HepG2 (cell line): Measurements from ENCODE around the gene ISCU. TPM values are rescaled to one million over a fixed set of nuclear protein-coding genes. Genes with fewer than 3 reads are reported as not detected.

Experiments used
- CBX1 ChIP-seq: IDR thresholded peaks from one replicate; pipeline ENCODE4 v1.6.1; 2016; ENCODE audit warnings: antibody characterized with exemption, low read depth
- IRF1 ChIP-seq: sonication (generic); formaldehyde crosslinking; IDR thresholded peaks from 2 replicates; pipeline ENCODE4 v1.4.0; 2020; ENCODE audit warnings: low read depth, mild to moderate bottlenecking, missing genetic modification reagents
- KMT2A ChIP-seq: sonication (generic); formaldehyde crosslinking; IDR thresholded peaks from 2 replicates; pipeline ENCODE4 v1.4.0; 2020; ENCODE audit warnings: missing genetic modification reagents
- LBX2 ChIP-seq: sonication (generic); formaldehyde crosslinking; IDR thresholded peaks from 2 replicates; pipeline ENCODE4 v1.5.0; 2020; ENCODE audit warnings: missing genetic modification reagents, mild to moderate bottlenecking, borderline replicate concordance
- MATR3 ChIP-seq: sonication (generic); formaldehyde crosslinking; IDR thresholded peaks from 2 replicates; pipeline ENCODE4 v1.4.0; 2020; ENCODE audit warnings: missing genetic modification reagents
- NCOA5 ChIP-seq: sonication (generic); formaldehyde crosslinking; IDR thresholded peaks from 2 replicates; pipeline ENCODE4 v1.4.0; 2020; ENCODE audit warnings: missing genetic modification reagents
- PITX1 ChIP-seq: sonication (generic); formaldehyde crosslinking; IDR thresholded peaks from 2 replicates; pipeline ENCODE4 v1.5.1; 2020; ENCODE audit warnings: mild to moderate bottlenecking, missing genetic modification reagents
- SIN3B ChIP-seq: fragments of 150-350 bp; IDR thresholded peaks from 2 replicates; pipeline ENCODE4 v1.6.1; 2014; ENCODE audit warnings: low read length
- ZFAT ChIP-seq: sonication (generic); formaldehyde crosslinking; conservative IDR thresholded peaks from 2 replicates; pipeline ENCODE4 v1.8.1; 2023; ENCODE audit warnings: missing genetic modification reagents, inconsistent platforms
- ZNF142 ChIP-seq: sonication (generic); formaldehyde crosslinking; IDR thresholded peaks from 2 replicates; pipeline ENCODE4 v1.4.0; 2020; ENCODE audit warnings: missing genetic modification reagents
- ZNF253 ChIP-seq: sonication (generic); formaldehyde crosslinking; IDR thresholded peaks from 2 replicates; pipeline ENCODE4 v1.8.0; 2022; ENCODE audit warnings: mild to moderate bottlenecking, missing genetic modification reagents, borderline replicate concordance
- ZNF574 ChIP-seq: sonication (generic); formaldehyde crosslinking; IDR thresholded peaks from 2 replicates; pipeline ENCODE4 v1.4.0; 2020; ENCODE audit warnings: missing genetic modification reagents
- ZNF761 ChIP-seq: sonication (generic); formaldehyde crosslinking; conservative IDR thresholded peaks from 2 replicates; pipeline ENCODE4 v1.4.0; 2020; ENCODE audit warnings: mild to moderate bottlenecking, missing genetic modification reagents
- ZNF776 ChIP-seq: sonication (generic); formaldehyde crosslinking; IDR thresholded peaks from 2 replicates; pipeline ENCODE4 v1.4.0; 2020; ENCODE audit warnings: mild to moderate bottlenecking, missing genetic modification reagents
- ZNF781 ChIP-seq: sonication (generic); formaldehyde crosslinking; IDR thresholded peaks from 2 replicates; pipeline ENCODE4 v1.5.1; 2020; ENCODE audit warnings: borderline replicate concordance, mild to moderate bottlenecking, missing genetic modification reagents; ENCODE audit errors: not compliant biosample characterization
- polyA plus RNA-seq, 8 experiments: library from polyadenylated mRNA; depleted of rRNA in 3 of 8; stranded (reverse) in 7 of 8; unstranded in 1 of 8; fragments of >200 nt; fragmentation: Illumina TruSeq in 4 of 8; extraction: Trizol in 4 of 8; gene quantifications; 2 replicates each; pipeline versions ENCODE4 v1.2.1 to v1.2.3, GENCODE V29; 2011 to 2016; ENCODE audit warnings: low read depth in 4 of 8, missing spikeins in 1 of 8, mixed read lengths in 1 of 8; ENCODE audit not compliant: insufficient read depth in 1 of 8
- total RNA-seq, 5 experiments: library from RNA; depleted of rRNA; stranded (reverse); fragments of >200 nt; fragmentation: Illumina TruSeq; extraction: Trizol; gene quantifications; 2 replicates each; pipeline ENCODE4 v1.2.3, GENCODE V29; 2016; ENCODE audit warnings: low read depth in 1 of 5
- TF ChIP-seq, protein P1 (sequence below): sonication (generic); formaldehyde crosslinking; IDR thresholded peaks from 2 replicates; pipeline ENCODE4 v1.4.0; 2020; ENCODE audit warnings: missing genetic modification reagents

Gene ISCU
- total and polyA plus RNA-seq, 2 of the 13 experiments (the other 11 are each of a cell fraction or from before 2014, with no cell fraction given), result 94.4 to 107 TPM

DNA sequence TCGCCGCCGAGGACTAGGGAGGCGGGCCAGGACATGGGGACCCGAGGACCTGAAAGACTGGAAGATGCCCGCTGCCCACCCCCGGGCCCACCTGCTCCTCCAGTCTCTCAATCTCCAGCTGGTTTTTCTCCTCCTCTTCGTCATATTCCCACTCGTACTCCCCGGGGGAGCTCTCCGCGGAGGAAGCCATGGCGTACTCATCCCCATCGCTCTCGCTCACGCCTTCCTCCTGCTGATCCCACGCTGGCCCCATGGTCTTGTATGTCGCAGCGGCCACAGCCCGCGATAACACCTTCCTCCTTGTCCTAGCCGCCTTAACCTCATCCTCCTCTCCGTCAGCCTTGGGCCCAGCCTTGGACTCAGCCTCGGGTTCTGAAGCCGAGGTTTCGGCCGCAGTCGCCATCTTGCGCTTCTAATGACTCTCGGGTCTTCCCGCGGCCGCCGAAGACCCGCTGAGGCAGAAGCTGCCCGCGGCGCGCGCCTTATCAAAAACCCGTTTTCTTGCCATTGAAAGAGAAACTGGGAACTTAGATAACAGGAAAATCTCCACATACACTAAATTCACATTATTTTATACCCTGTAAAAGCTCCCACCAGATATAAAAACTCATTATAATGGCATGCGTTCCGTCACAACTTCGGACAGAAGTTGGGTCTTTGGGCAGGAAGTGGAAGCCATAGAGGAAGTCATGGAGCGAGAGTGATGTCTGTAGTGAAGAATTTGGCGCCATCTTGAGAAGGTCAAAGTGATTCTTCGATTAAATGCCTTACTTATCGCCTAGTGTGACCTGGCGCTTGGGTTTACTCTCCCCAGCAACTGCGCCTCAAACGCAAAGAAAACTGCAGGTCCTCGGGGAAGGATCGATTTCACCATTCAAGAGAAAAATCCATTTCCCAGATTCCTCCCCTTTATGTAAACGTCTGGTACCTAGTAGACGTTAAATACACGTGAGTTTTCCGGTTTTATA is 1.4 kb upstream of the ISCU start, which contains the start of gene SART3 (continued):
- no peak for TF ChIP-seq ZNF781 (CRISPR knock-in tag)
- TF ChIP-seq ZNF761, result no peak
- no peak for TF ChIP-seq MATR3 (CRISPR knock-in tag)
- TF ChIP-seq ZNF142, result no peak
- no peak for TF ChIP-seq ZNF776 (CRISPR knock-in tag)
- TF ChIP-seq PITX1 (CRISPR knock-in tag), result peak; percentile 52; the same call in 1 of the 2 replicates
- TF ChIP-seq CBX1, result no peak
- no peak for TF ChIP-seq ZNF253 (CRISPR knock-in tag)
- no peak for TF ChIP-seq ZFAT
- TF ChIP-seq, protein P1, sequence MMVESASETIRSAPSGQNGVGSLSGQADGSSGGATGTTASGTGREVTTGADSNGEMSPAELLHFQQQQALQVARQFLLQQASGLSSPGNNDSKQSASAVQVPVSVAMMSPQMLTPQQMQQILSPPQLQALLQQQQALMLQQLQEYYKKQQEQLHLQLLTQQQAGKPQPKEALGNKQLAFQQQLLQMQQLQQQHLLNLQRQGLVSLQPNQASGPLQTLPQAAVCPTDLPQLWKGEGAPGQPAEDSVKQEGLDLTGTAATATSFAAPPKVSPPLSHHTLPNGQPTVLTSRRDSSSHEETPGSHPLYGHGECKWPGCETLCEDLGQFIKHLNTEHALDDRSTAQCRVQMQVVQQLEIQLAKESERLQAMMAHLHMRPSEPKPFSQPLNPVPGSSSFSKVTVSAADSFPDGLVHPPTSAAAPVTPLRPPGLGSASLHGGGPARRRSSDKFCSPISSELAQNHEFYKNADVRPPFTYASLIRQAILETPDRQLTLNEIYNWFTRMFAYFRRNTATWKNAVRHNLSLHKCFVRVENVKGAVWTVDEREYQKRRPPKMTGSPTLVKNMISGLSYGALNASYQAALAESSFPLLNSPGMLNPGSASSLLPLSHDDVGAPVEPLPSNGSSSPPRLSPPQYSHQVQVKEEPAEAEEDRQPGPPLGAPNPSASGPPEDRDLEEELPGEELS, result no peak
- no peak for TF ChIP-seq NCOA5 (CRISPR knock-in tag)
- peak; percentile 82; the same call in 1 of the 2 replicates for TF ChIP-seq SIN3B
- no peak for TF ChIP-seq LBX2 (CRISPR knock-in tag)
- peak; percentile 93; the same call in 1 of the 2 replicates for TF ChIP-seq KMT2A
- TF ChIP-seq ZNF574 (CRISPR knock-in tag), result peak; percentile 93
- TF ChIP-seq IRF1 (CRISPR knock-in tag), result no peak
